ENCODE results near the gene ZFR. TPM values are rescaled to one million over a fixed set of nuclear protein-coding genes. Genes with fewer than 3 reads are reported as not detected.
"Not testable (repeated sequence)": the region's sequence is repeated elsewhere in the genome, so short reads cannot be mapped to it uniquely, and the experiment has no call there.

ZFR gene
- total RNA-seq, 1 experiment from 2014 or later: 85.1 TPM

GRCh38 chr5:32455311-32455710 lies 10.8 kb upstream of the ZFR start:
- no peaks in the 10 kb centered on the region for H4K20me1 ChIP-seq (ENCODE audit: low read length)
- H3K4me1 ChIP-seq (ENCODE audit: insufficient read depth, low read length): no peaks in the 10 kb centered on the region
- no peak overlapping the region for H3K4me3 ChIP-seq (ENCODE audit: low read length)
- TF ChIP-seq EZH2phosphoT487 (IDR thresholded peaks at IDR 0.05; ENCODE audit: borderline replicate concordance, low read length) (no peak), CTCF (conservative IDR thresholded peaks at IDR 0.05; ENCODE audit: low read depth, low read length) (no peak), EZH2 (IDR thresholded peaks at IDR 0.05; ENCODE audit: low read length, unreplicated experiment) (no peak)
- BruUV-seq (replicated peaks): no TSS peak
- H3K9me2 ChIP-seq (replicated peaks; ENCODE audit: low read length): no peaks in the 10 kb centered on the region
- H3K9me3 ChIP-seq (ENCODE audit: low read length): no peaks in the 10 kb centered on the region
- H3K27ac ChIP-seq (ENCODE audit: low read length): no peak overlapping the region
- H2AFZ ChIP-seq (ENCODE audit: low read length): no peak overlapping the region
- no peak overlapping the region for H3K9ac ChIP-seq (ENCODE audit: low read length)
- no peak overlapping the region for H3K4me2 ChIP-seq (ENCODE audit: low read length)
- intact Hi-C loops (cut with micrococcal nuclease): no loop called here
- no peaks in the 10 kb centered on the region for H3K79me2 ChIP-seq (ENCODE audit: low read length)
- ChIA-PET POLR2A (ENCODE audit: unreplicated experiment) (no interaction called here), CTCF (no interaction called here)
- no peak for DNase-seq
- ATAC-seq: no peak
- no peaks in the 10 kb centered on the region for H3K36me3 ChIP-seq (ENCODE audit: low read depth, low read length)
- H3F3A ChIP-seq (ENCODE audit: low read length, unreplicated experiment): no peaks in the 10 kb centered on the region
- H3K27me3 ChIP-seq (ENCODE audit: low read length): no peaks in the 10 kb centered on the region; the same call in 1 of the 2 replicates

DNA sequence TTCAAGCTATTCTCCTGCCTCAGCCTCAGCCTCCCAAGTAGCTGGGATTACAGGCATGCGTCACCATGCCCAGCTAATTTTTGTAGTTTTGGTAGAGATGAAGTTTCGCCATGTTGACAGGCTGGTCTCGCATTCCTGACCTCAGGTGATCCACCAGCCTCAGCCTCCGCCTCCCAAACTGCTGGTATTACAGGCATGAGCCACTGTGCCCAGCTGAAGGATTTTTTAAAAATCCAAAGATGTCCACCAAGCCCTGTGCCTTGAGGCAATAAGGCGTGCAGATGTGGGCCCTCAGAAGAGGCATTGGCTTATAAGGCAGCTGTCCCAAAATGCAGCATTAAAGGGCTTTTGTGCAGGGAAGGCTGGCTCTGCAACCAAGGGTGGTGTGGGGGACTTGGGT lies 10.3 kb upstream of the ZFR start:
- no TSS peak for BruUV-seq (replicated peaks)
- ChIA-PET POLR2A (ENCODE audit: unreplicated experiment) (no interaction called here), CTCF (no interaction called here)
- Histone ChIP-seq H3K4me2 (ENCODE audit: low read length) (no peak overlapping the region), H3K27ac (ENCODE audit: low read length) (no peak overlapping the region), H3K9ac (ENCODE audit: low read length) (no peak overlapping the region), H3K36me3 (ENCODE audit: low read depth, low read length) (no peaks in the 10 kb centered on the region), H3K27me3 (ENCODE audit: low read length) (no peaks in the 10 kb centered on the region; the same call in 1 of the 2 replicates), H4K20me1 (ENCODE audit: low read length) (no peaks in the 10 kb centered on the region), H3K9me3 (ENCODE audit: low read length) (no peaks in the 10 kb centered on the region), H3K4me1 (ENCODE audit: insufficient read depth, low read length) (no peaks in the 10 kb centered on the region), H3K9me2 (replicated peaks; ENCODE audit: low read length) (no peaks in the 10 kb centered on the region), H3F3A (ENCODE audit: low read length, unreplicated experiment) (no peaks in the 10 kb centered on the region), H3K79me2 (ENCODE audit: low read length) (no peaks in the 10 kb centered on the region), H2AFZ (ENCODE audit: low read length) (no peak overlapping the region), H3K4me3 (ENCODE audit: low read length) (no peak overlapping the region)
- TF ChIP-seq CTCF (conservative IDR thresholded peaks at IDR 0.05; ENCODE audit: low read depth, low read length): no peak
- TF ChIP-seq EZH2 (IDR thresholded peaks at IDR 0.05; ENCODE audit: low read length, unreplicated experiment): no peak
- no peak for TF ChIP-seq EZH2phosphoT487 (IDR thresholded peaks at IDR 0.05; ENCODE audit: borderline replicate concordance, low read length)
- intact Hi-C loops (cut with micrococcal nuclease): no loop called here
- DNase-seq (no peak), ATAC-seq (no peak)

GRCh38 chr5:32453916-32454315 lies 9.4 kb upstream of the ZFR start:
- no peak for ATAC-seq
- ChIA-PET POLR2A (ENCODE audit: unreplicated experiment) (no interaction called here), CTCF (no interaction called here)
- BruUV-seq (replicated peaks): no TSS peak
- Histone ChIP-seq H3K4me2 (ENCODE audit: low read length) (no peak overlapping the region), H3K9me3 (ENCODE audit: low read length) (no peaks in the 10 kb centered on the region), H4K20me1 (ENCODE audit: low read length) (no peaks in the 10 kb centered on the region), H3F3A (ENCODE audit: low read length, unreplicated experiment) (no peaks in the 10 kb centered on the region), H3K4me3 (ENCODE audit: low read length) (no peak overlapping the region), H3K27ac (ENCODE audit: low read length) (no peak overlapping the region), H3K4me1 (ENCODE audit: insufficient read depth, low read length) (no peaks in the 10 kb centered on the region), H3K9me2 (replicated peaks; ENCODE audit: low read length) (no peaks in the 10 kb centered on the region), H3K27me3 (ENCODE audit: low read length) (no peaks in the 10 kb centered on the region; the same call in 1 of the 2 replicates), H3K9ac (ENCODE audit: low read length) (no peak overlapping the region), H3K79me2 (ENCODE audit: low read length) (no peaks in the 10 kb centered on the region), H3K36me3 (ENCODE audit: low read depth, low read length) (no peaks in the 10 kb centered on the region), H2AFZ (ENCODE audit: low read length) (no peak overlapping the region)
- DNase-seq: no peak
- intact Hi-C loops (cut with micrococcal nuclease): no loop called here
- no peak for TF ChIP-seq CTCF (conservative IDR thresholded peaks at IDR 0.05; ENCODE audit: low read depth, low read length)
- no peak for TF ChIP-seq EZH2 (IDR thresholded peaks at IDR 0.05; ENCODE audit: low read length, unreplicated experiment)
- TF ChIP-seq EZH2phosphoT487 (IDR thresholded peaks at IDR 0.05; ENCODE audit: borderline replicate concordance, low read length): no peak

- H3F3A ChIP-seq (ENCODE audit: low read length, unreplicated experiment); ATAC-seq; H3K4me1 ChIP-seq (ENCODE audit: insufficient read depth, low read length); H4K20me1 ChIP-seq (ENCODE audit: low read length); H3K36me3 ChIP-seq (ENCODE audit: low read depth, low read length); DNase-seq; H3K4me3 ChIP-seq (ENCODE audit: low read length); intact Hi-C loops (cut with micrococcal nuclease); H3K79me2 ChIP-seq (ENCODE audit: low read length); BruUV-seq (replicated peaks); H3K4me2 ChIP-seq (ENCODE audit: low read length); POLR2A ChIA-PET (ENCODE audit: unreplicated experiment); H2AFZ ChIP-seq (ENCODE audit: low read length); CTCF ChIA-PET; H3K27me3 ChIP-seq (ENCODE audit: low read length); H3K27ac ChIP-seq (ENCODE audit: low read length); H3K9me2 ChIP-seq (replicated peaks; ENCODE audit: low read length); H3K9ac ChIP-seq (ENCODE audit: low read length); H3K9me3 ChIP-seq (ENCODE audit: low read length): not testable (repeated sequence)
These were observed 7.8 kb upstream of the ZFR start for GRCh38 chr5:32452316-32452715.
